ENCODE data around the gene BUB3.

BUB3 gene

GRCh38 chr10:123140164-123140982 lies 13.8 kb upstream of the BUB3 start:
- TF ChIP-seq MAX (IDR thresholded peaks at IDR 0.05; ENCODE audit: low read depth, low read length), result no peak
- no peak for TF ChIP-seq CTCF (IDR thresholded peaks at IDR 0.05; ENCODE audit: low read depth, low read length)
- no peak for TF ChIP-seq POLR2A (IDR thresholded peaks at IDR 0.05; ENCODE audit: extremely low read depth, insufficient read length)
- TF ChIP-seq MYC (IDR thresholded peaks at IDR 0.05; ENCODE audit: low read depth, low read length), result no peak
- H3K4me3 ChIP-seq (ENCODE audit: low read depth, low read length), result no peak overlapping the region
- no peak for DNase-seq (ENCODE audit: low read depth)

- TF ChIP-seq CTCF (IDR thresholded peaks at IDR 0.05; ENCODE audit: low read depth, low read length) (no peak), POLR2A (IDR thresholded peaks at IDR 0.05; ENCODE audit: extremely low read depth, insufficient read length) (no peak), MYC (IDR thresholded peaks at IDR 0.05; ENCODE audit: low read depth, low read length) (no peak), MAX (IDR thresholded peaks at IDR 0.05; ENCODE audit: low read depth, low read length) (no peak)
- DNase-seq (ENCODE audit: low read depth), result no peak
Observed at GRCh38 chr10:123140983-123141390, 13.2 kb upstream of the BUB3 start.

GRCh38 chr10:123141791-123142700 lies 12.2 kb upstream of the BUB3 start:
- no peak for DNase-seq (ENCODE audit: low read depth)
- H3K4me3 ChIP-seq (ENCODE audit: low read depth, low read length), result no peak overlapping the region
- TF ChIP-seq POLR2A (IDR thresholded peaks at IDR 0.05; ENCODE audit: extremely low read depth, insufficient read length) (no peak), CTCF (IDR thresholded peaks at IDR 0.05; ENCODE audit: low read depth, low read length) (no peak), MYC (IDR thresholded peaks at IDR 0.05; ENCODE audit: low read depth, low read length) (no peak), MAX (IDR thresholded peaks at IDR 0.05; ENCODE audit: low read depth, low read length) (no peak)

More at GRCh38 chr10:123140983-123141390, 13.2 kb upstream of the BUB3 start:
- H3K4me3 ChIP-seq (ENCODE audit: low read depth, low read length), result no peak overlapping the region

GRCh38 chr10:123142701-123143161 lies 11.5 kb upstream of the BUB3 start:
- DNase-seq (ENCODE audit: low read depth), result no peak
- no peak overlapping the region for H3K4me3 ChIP-seq (ENCODE audit: low read depth, low read length)

More at GRCh38 chr10:123142701-123143161, 11.5 kb upstream of the BUB3 start:
- no peak for TF ChIP-seq POLR2A (IDR thresholded peaks at IDR 0.05; ENCODE audit: extremely low read depth, insufficient read length)
- TF ChIP-seq MYC (IDR thresholded peaks at IDR 0.05; ENCODE audit: low read depth, low read length), result no peak
- no peak for TF ChIP-seq CTCF (IDR thresholded peaks at IDR 0.05; ENCODE audit: low read depth, low read length)
- TF ChIP-seq MAX (IDR thresholded peaks at IDR 0.05; ENCODE audit: low read depth, low read length), result no peak
